K562 (cell line): ENCODE results near the gene GRB10.

ENCODE experiments used
- ARID1B ChIP-seq: fragments of 450-650 bp; IDR thresholded peaks from 2 replicates; pipeline ENCODE4 v1.6.1; 2016; ENCODE audit warnings: antibody characterized with exemption, mild to moderate bottlenecking, inconsistent platforms
- CCAR2 ChIP-seq: fragments of 200-400 bp; formaldehyde crosslinking; IDR thresholded peaks from 2 replicates; pipeline ENCODE4 v1.6.1; 2017; ENCODE audit warnings: mild to moderate bottlenecking, low read depth, low read length
- CHD4 ChIP-seq: fragments of 200-600 bp; sonication (generic); IDR thresholded peaks from 3 replicates; pipeline ENCODE4 v1.6.1; 2012; ENCODE audit warnings: low read depth, mild to moderate bottlenecking, mixed read lengths, low read length, inconsistent platforms; ENCODE audit not compliant: insufficient read depth, insufficient replicate concordance, poor library complexity, severe bottlenecking
- MTA2 ChIP-seq: fragments of 450-650 bp; IDR thresholded peaks from 2 replicates; pipeline ENCODE4 v1.6.1; 2016; ENCODE audit warnings: low read depth
- POLR2A ChIP-seq: fragments of 450-650 bp; conservative IDR thresholded peaks from 2 replicates; pipeline ENCODE4 v1.6.1; 2016
- SMC3 ChIP-seq: conservative IDR thresholded peaks from 2 replicates; pipeline ENCODE4 v1.6.1; 2011; ENCODE audit warnings: low read depth, low read length, improper control_type of control experiment; ENCODE audit not compliant: insufficient read depth
- TARDBP ChIP-seq: fragments of 450-650 bp; IDR thresholded peaks from 2 replicates; pipeline ENCODE4 v1.6.1; 2016
- YY1 ChIP-seq, 3 experiments: IDR thresholded peaks; 2 replicates each; pipeline ENCODE4 v1.6.1; 2011; ENCODE audit warnings: low read length in 2 of 3, mild to moderate bottlenecking in 2 of 3, moderate library complexity in 2 of 3, borderline replicate concordance in 1 of 3, control low read depth in 1 of 3, low read depth in 1 of 3; ENCODE audit not compliant: insufficient read depth in 3 of 3, insufficient replicate concordance in 2 of 3, control insufficient read depth in 1 of 3, insufficient read length in 1 of 3; ENCODE audit errors: extremely low read depth in 1 of 3
- ZFX ChIP-seq: sonication (generic); formaldehyde crosslinking; IDR thresholded peaks from 2 replicates; pipeline ENCODE4 v1.8.0; 2022; ENCODE audit warnings: mild to moderate bottlenecking, missing genetic modification reagents, moderate library complexity
- ZNF224 ChIP-seq: sonication (generic); formaldehyde crosslinking; IDR thresholded peaks from 2 replicates; pipeline ENCODE4 v1.8.0; 2022; ENCODE audit warnings: mild to moderate bottlenecking, missing genetic modification reagents
- TF ChIP-seq, protein P1 (sequence below): fragments of 450-650 bp; IDR thresholded peaks from 2 replicates; pipeline ENCODE4 v1.6.1; 2016
- TF ChIP-seq, protein P2 (sequence below): IDR thresholded peaks from 2 replicates; pipeline ENCODE4 v1.6.1; 2011; ENCODE audit warnings: borderline replicate concordance, low read depth, mild to moderate bottlenecking, moderate library complexity, low read length; ENCODE audit not compliant: insufficient read depth, poor library complexity, severe bottlenecking
- TF ChIP-seq, protein P3 (sequence below): fragments of 250-450 bp; sonication (Bioruptor Pico); IDR thresholded peaks from 2 replicates; pipeline ENCODE4 v1.8.0; 2022; ENCODE audit warnings: inconsistent platforms, mild to moderate bottlenecking, moderate library complexity, borderline replicate concordance

DNA sequence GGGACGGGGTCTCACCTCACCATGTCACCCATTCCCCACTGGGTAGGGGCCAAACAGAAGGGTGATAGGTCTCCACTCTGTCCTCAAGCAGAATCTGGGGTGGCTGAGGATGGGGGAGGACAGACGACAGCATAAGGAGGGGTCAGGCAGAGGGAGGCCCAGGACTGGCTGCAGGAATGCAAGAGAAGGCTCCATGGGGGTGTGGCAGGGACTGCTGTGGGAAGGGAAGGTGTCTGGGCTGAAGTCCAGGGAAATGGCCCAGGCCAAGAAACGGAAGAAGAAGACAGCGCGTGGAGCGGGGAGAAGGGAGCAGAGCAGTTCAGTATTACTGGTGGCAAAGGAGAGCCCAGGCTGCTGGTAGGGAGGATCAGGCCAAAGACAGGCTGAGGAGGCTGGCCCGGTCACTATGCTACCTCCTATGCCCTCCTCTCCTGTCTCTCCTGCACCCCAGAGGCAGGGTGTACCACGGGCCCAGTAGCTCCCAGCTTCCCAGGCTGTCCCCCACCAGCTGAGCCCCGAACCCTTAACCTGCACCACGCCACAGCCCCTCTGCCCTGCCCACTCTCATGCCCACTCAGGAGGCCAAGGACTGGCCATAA lies 60.9 kb downstream of the GRB10 start:
- TF ChIP-seq, protein P1, sequence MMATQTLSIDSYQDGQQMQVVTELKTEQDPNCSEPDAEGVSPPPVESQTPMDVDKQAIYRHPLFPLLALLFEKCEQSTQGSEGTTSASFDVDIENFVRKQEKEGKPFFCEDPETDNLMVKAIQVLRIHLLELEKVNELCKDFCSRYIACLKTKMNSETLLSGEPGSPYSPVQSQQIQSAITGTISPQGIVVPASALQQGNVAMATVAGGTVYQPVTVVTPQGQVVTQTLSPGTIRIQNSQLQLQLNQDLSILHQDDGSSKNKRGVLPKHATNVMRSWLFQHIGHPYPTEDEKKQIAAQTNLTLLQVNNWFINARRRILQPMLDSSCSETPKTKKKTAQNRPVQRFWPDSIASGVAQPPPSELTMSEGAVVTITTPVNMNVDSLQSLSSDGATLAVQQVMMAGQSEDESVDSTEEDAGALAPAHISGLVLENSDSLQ: no peak
- TF ChIP-seq ZNF224 (CRISPR knock-in tag) (no peak), ZFX (CRISPR knock-in tag) (no peak), CCAR2 (no peak), YY1 (IDR thresholded peaks at IDR 0.05; ENCODE audit: borderline replicate concordance in 1 of 3, control insufficient read depth in 1 of 3, extremely low read depth in 1 of 3, insufficient read depth in 3 of 3, insufficient read length in 1 of 3, insufficient replicate concordance in 2 of 3, low read depth in 1 of 3, low read length in 2 of 3) (no peak), SMC3 (no peak), ARID1B (no peak), CHD4 (no peak), POLR2A (no peak), TARDBP (no peak), MTA2 (no peak)
- TF ChIP-seq, protein P2, sequence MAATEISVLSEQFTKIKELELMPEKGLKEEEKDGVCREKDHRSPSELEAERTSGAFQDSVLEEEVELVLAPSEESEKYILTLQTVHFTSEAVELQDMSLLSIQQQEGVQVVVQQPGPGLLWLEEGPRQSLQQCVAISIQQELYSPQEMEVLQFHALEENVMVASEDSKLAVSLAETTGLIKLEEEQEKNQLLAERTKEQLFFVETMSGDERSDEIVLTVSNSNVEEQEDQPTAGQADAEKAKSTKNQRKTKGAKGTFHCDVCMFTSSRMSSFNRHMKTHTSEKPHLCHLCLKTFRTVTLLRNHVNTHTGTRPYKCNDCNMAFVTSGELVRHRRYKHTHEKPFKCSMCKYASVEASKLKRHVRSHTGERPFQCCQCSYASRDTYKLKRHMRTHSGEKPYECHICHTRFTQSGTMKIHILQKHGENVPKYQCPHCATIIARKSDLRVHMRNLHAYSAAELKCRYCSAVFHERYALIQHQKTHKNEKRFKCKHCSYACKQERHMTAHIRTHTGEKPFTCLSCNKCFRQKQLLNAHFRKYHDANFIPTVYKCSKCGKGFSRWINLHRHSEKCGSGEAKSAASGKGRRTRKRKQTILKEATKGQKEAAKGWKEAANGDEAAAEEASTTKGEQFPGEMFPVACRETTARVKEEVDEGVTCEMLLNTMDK: no peak
- TF ChIP-seq, protein P3, sequence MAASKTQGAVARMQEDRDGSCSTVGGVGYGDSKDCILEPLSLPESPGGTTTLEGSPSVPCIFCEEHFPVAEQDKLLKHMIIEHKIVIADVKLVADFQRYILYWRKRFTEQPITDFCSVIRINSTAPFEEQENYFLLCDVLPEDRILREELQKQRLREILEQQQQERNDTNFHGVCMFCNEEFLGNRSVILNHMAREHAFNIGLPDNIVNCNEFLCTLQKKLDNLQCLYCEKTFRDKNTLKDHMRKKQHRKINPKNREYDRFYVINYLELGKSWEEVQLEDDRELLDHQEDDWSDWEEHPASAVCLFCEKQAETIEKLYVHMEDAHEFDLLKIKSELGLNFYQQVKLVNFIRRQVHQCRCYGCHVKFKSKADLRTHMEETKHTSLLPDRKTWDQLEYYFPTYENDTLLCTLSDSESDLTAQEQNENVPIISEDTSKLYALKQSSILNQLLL (CRISPR knock-in tag): no peak
